NOMO-1 treated with DMSO at 0.1 percent for 48 hours (cell line): ENCODE measurements around the gene DIS3L2.
"Not testable (repeated sequence)": the region's sequence is repeated elsewhere in the genome, so short reads cannot be mapped to it uniquely, and the experiment has no call there.

Source experiments
- DNase-seq: peaks from one replicate; lab custom pipeline; 2025; ENCODE audit not compliant: unreplicated experiment; lab: John Stamatoyannopoulos, UW

Gene DIS3L2

DNA sequence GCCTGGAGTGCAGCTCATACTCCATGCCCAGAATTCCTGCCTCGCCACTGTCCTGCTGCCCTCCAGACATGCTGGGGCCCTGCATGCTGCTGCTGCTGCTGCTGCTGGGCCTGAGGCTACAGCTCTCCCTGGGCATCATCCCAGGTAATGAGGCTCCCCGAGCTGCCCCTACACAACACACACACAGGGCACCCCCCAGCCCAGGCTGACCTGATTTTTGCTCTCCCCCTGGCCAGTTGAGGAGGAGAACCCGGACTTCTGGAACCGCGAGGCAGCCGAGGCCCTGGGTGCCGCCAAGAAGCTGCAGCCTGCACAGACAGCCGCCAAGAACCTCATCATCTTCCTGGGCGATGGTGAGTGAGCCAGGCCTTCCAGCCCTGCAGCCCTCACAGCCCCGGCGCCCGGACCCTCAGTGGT is 417.2 kb downstream of the DIS3L2 start, which contains the start of gene ALPP:
ALPP (plus strand) TSS at position 17 of the 417 bp plus-strand sequence; CDS start at position 69, 52 bp downstream.
- not testable (repeated sequence) for DNase-seq

- not testable (repeated sequence) for DNase-seq
Measured at GRCh38 chr2:232379610-232380590, 418.4 kb downstream of the DIS3L2 start.

DNA sequence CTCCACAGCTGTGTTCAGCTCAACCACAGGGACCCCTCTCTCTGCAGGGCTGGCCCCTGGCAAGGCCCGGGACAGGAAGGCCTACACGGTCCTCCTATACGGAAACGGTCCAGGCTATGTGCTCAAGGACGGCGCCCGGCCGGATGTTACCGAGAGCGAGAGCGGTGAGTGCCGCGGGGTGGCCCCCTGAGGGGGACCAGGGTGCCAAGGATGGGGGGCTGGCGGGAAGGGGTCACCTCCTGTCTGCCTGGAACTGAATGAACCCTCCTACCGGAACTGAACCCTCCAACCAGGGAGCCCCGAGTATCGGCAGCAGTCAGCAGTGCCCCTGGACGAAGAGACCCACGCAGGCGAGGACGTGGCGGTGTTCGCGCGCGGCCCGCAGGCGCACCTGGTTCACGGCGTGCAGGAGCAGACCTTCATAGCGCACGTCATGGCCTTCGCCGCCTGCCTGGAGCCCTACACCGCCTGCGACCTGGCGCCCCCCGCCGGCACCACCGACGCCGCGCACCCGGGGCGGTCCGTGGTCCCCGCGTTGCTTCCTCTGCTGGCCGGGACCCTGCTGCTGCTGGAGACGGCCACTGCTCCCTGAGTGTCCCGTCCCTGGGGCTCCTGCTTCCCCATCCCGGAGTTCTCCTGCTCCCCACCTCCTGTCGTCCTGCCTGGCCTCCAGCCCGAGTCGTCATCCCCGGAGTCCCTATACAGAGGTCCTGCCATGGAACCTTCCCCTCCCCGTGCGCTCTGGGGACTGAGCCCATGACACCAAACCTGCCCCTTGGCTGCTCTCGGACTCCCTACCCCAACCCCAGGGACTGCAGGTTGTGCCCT is 419.9 kb downstream of the DIS3L2 start:
- DNase-seq: not testable (repeated sequence)

DNA sequence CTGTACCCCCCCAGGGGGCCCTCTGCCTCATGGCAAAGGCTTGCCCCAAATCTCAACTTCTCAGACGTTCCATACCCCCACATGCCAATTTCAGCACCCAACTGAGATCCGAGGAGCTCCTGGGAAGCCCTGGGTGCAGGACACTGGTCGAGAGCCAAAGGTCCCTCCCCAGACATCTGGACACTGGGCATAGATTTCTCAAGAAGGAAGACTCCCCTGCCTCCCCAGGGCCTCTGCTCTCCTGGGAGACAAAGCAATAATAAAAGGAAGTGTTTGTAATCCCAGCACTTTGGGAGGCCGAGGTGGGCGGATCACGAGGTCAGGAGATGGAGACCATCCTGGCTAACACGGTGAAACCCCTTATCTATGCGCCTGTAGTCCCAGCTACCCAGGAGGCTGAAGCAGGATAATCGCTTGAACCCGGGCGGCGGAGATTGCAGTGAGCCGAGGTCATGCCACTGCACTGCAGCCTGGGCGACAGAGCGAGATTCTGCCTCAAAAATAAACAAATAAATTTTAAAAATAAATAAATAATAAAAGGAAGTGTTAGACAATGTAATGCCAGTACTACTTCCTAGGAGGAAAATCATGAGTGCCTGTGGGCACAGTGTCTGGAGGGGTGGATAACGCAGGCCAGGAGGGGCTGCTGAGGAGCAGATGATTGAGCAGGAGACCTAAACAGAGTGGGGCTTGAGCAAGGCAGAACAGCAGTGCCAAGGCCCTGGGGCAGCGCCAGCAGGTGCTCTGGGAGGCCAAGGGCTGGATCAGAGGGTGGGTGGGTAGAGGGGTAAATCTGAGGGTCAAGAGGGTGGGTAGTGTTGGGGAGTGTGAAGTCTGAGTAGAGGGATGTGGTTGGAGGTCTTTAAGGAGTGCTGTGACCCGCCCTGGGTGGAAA is 421.1 kb downstream of the DIS3L2 start:
- DNase-seq: no peak

DNA sequence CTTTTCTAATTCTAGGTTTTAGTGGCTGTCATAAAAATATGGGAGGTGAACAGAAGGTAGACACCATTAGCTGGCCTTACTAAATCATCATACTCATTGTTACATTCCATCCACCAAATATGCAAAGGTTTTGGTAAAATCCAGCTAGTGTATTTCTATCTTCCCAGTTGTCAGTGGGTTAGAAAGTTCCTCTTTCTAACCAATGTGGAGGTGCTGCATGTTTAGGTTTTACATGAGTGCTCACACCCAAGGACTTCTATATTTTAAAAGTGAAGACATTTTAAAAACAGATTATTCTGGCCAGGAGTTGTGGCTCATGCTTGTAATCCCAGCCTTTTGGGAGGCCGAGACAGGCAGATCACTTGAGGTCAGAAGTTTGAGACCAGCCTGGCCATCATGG is 423.0 kb downstream of the DIS3L2 start:
- no peak for DNase-seq

DNA sequence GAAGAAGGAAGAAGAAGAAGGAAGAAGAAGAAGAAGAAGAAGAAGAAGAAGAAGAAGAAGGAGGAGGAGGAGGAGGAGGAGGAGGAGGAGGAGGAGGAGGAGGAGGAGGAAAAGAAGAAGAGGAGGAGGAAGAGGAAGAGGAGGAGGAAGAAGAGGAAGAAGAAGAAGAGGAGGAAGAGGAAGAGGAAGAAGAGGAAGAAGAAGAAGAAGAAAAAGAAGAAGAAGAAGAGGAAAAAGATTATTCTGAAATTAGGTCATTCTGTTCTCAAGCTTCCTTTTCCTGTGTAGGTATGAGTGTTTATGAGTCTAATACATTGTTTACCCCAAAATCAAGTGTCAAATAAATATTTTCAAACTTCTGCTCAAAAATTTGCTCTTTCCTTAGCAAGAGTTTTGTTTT is 423.5 kb downstream of the DIS3L2 start:
- not testable (repeated sequence) for DNase-seq

GRCh38 chr2:232385660-232386489 is 424.4 kb downstream of the DIS3L2 start:
- DNase-seq: no peak

- DNase-seq: no peak
Measured at GRCh38 chr2:232386490-232386739, 424.9 kb downstream of the DIS3L2 start.
